Mesodermal cell (in vitro differentiated cells): ENCODE results near the gene PCSK6.

Experiments used
- H3K27ac ChIP-seq: 2 replicates; pipeline ENCODE4 v1.7.0; 2013; ENCODE audit warnings: mild to moderate bottlenecking, low read depth, low read length, moderate library complexity; ENCODE audit not compliant: severe bottlenecking
- H3K36me3 ChIP-seq: 2 replicates; pipeline ENCODE4 v1.7.1; 2013; ENCODE audit warnings: mild to moderate bottlenecking, low read length, moderate library complexity; ENCODE audit not compliant: control insufficient read depth, insufficient read depth
- H3K4me1 ChIP-seq: one replicate; pipeline ENCODE4 v1.7.1; 2013; ENCODE audit warnings: mild to moderate bottlenecking, low read length; ENCODE audit not compliant: insufficient read depth, control insufficient read depth, poor library complexity, severe bottlenecking
- H3K4me3 ChIP-seq: 2 replicates; pipeline ENCODE4 v1.7.0; 2013; ENCODE audit warnings: low read length, control low read depth, mild to moderate bottlenecking; ENCODE audit not compliant: insufficient read depth, poor library complexity, severe bottlenecking; ENCODE audit errors: extremely low read depth
- H3K9me3 ChIP-seq: 2 replicates; pipeline ENCODE4 v1.7.1; 2013; ENCODE audit warnings: mild to moderate bottlenecking, low read length, moderate library complexity; ENCODE audit not compliant: control insufficient read depth
- WGBS, 2 experiments: methylation state at CpG; one replicate each; pipeline ENCODE4 v1.1.5; 2013; ENCODE audit warnings: missing lambda C conversion rate in 2 of 2; ENCODE audit not compliant: insufficient coverage in 2 of 2; 5-methylcytosine and 5-hydroxymethylcytosine counted together

The PCSK6 gene

DNA sequence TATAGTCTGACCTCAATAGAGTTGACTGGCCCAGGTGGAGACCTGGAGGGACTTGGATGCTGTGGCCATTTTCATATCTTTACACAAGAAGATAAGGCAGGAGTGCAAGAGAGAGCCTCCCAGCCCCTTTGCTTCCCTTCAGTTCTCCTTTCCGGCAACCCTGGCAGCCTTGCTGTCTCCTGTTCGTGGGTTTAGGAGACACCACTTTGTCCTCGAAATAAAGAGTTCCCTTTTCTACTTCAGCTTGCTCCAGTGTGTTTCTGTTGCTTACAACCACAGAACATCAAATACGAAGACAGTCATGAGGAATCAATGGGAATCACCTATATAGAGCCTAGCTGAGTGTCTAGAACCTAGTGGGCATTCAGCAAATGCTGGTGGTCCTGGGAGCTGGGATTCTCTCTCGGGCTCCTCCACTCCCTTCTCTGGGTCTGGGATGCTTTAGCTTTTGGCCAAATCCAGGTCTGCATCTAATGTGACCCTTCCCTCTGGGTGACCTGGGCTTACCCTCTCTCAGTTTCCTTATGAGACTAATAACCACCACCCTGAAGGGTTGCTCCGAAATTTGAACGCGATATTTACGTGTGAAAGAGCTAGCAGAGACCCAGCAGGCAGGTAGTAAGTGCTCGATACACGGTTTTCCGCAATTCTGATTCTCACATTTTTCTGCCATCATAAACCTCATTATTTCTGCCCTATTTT is 44.5 kb downstream of the PCSK6 start:
- whole genome bisulfite sequencing, 2 experiments, result 89 to 99% methylated on average over 12 of the region's 12 CpGs
- Histone ChIP-seq H3K4me1 (peaks cover 10% of the 10 kb centered on the region), H3K36me3 (no peaks in the 10 kb centered on the region), H3K9me3 (no peaks in the 10 kb centered on the region), H3K27ac (no peak overlapping the region), H3K4me3 (no peak overlapping the region)

DNA sequence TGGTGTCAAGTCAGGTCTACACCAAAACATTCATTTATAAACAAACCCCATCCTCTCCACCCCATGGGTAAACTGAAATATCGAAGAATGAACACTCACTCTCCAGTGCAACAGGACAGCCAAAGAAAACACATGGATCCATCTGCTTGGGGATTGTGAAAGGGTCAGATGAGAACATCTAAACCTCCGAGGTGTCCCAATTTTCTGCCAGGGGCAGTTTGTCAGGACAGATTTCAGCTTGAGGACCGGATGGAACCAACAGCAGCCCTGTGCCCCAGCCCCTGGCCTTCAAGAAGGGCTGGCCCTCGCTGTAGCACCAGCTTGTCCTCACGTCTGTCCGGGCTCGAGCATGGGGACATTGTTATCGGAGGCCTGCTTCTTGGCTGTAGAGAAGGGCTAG is 45.5 kb downstream of the PCSK6 start:
- peaks cover 10% of the 10 kb centered on the region for H3K4me1 ChIP-seq
- 87 to 93% methylated on average over 2 to 6 of the region's 8 CpGs for WGBS, 2 experiments
- H3K27ac ChIP-seq, result no peak overlapping the region
- no peaks in the 10 kb centered on the region for H3K9me3 ChIP-seq
- H3K4me3 ChIP-seq, result no peak overlapping the region
- no peaks in the 10 kb centered on the region for H3K36me3 ChIP-seq

DNA sequence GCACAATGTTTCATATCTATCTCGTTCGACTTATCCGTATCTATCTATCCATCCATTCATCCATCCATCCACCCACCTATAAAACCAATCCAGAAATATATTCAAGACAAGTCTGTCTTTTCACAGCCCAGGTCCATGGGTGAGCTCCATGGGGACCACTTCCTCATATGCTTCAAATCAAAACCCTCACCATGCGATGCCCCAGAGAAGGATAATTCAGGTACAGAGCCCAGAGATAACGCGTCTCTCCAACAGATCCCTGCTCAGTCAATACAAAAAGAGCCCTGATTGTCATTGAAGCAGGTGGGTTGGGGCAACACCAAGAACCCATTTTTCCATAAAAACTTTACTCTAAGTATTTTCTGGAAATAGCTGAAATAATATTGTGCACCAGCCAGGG is 47.2 kb downstream of the PCSK6 start:
- Histone ChIP-seq H3K4me1 (peaks cover 10% of the 10 kb centered on the region), H3K4me3 (no peak overlapping the region), H3K27ac (no peak overlapping the region), H3K9me3 (no peaks in the 10 kb centered on the region), H3K36me3 (no peaks in the 10 kb centered on the region)
- WGBS, 2 experiments, result 92 to 100% methylated on average over 5 to 6 of the region's 6 CpGs

DNA sequence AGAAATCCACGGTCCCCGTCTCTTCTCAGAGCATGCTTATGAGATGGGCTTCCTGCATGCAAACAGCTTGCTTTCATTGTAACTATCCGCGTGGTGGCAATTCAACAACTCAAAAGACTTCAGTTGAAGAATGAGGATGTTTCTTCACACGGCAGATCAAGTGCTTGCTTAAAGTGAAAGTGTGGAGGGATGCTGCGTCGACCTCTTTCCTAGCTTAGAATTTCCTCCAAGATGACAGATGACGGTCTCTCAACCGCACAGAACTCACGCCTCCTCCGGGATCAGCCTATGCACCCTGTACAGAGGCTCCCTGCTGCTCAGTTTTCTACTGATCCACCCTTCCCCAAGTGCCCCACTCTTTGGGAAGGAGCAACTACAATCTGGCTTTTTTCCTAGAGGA is 47.8 kb downstream of the PCSK6 start:
- Histone ChIP-seq H3K27ac (no peak overlapping the region), H3K4me1 (peaks cover 6% of the 10 kb centered on the region), H3K4me3 (no peak overlapping the region), H3K36me3 (no peaks in the 10 kb centered on the region), H3K9me3 (no peaks in the 10 kb centered on the region)
- 77 to 78% methylated on average over 10 to 11 of the region's 11 CpGs for WGBS, 2 experiments

DNA sequence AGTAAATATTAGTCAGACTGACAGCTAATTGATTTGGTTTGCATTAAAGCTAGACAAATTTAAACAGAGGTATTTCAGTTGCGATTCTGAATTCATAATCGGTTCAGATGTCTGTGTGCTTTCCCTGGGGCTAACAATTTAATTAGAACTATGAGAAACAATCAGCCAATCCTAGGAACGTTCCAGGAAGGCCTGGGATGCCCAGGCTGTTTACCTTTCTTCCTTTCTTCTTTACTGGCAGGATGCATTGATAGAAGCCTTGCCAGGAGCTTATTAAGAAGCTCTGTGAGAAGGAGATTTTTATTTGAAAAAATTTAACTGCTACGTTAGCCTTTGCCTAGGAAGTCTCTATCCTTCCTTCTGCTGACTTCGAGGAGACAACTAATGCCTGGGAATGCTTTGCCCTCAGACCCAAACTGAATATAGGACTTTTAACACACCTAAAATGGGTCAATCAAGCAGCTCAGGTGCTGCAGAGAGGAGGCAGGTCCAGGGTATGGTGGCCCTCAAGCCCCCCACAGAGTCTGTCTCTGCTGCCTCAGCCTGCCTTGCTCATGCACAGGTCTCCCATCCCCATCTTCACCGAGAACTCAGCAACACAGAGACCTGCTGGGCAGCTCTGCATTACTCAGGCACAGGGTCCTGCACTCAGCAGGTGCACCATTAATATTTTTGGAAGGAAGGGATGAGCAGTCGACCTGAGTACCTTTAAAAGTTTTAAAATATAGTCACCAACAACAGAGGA is 48.5 kb downstream of the PCSK6 start:
- H3K4me3 ChIP-seq, result no peak overlapping the region
- H3K9me3 ChIP-seq, result no peaks in the 10 kb centered on the region
- H3K27ac ChIP-seq, result no peak overlapping the region
- 71 to 88% methylated on average over 2 to 3 of the region's 7 CpGs for whole genome bisulfite sequencing, 2 experiments
- peaks cover 2% of the 10 kb centered on the region for H3K4me1 ChIP-seq
- no peaks in the 10 kb centered on the region for H3K36me3 ChIP-seq

DNA sequence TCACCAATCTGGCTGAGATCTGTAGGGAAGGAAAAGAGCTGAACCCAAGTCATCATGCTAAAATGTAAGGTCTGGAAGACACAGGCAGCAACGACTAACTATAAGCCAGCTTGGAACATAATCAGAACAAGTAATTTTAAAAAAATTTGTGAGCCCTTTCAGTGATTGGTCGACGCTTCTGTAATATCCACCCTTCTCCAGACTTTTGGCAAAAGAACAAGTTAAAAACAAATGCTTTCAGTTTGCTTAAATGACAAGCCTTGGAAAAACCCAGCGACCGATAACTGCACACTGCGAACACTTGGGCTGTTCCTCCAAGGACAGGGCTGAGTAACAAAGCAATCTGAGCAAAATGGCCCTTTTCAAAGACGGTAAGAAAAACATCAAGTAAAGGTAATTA is 49.6 kb downstream of the PCSK6 start:
- no peaks in the 10 kb centered on the region for H3K36me3 ChIP-seq
- H3K9me3 ChIP-seq, result no peaks in the 10 kb centered on the region
- H3K4me1 ChIP-seq, result no peaks in the 10 kb centered on the region
- H3K4me3 ChIP-seq, result no peak overlapping the region
- no peak overlapping the region for H3K27ac ChIP-seq
- 93 to 95% methylated on average over 6 to 7 of the region's 7 CpGs for WGBS, 2 experiments

DNA sequence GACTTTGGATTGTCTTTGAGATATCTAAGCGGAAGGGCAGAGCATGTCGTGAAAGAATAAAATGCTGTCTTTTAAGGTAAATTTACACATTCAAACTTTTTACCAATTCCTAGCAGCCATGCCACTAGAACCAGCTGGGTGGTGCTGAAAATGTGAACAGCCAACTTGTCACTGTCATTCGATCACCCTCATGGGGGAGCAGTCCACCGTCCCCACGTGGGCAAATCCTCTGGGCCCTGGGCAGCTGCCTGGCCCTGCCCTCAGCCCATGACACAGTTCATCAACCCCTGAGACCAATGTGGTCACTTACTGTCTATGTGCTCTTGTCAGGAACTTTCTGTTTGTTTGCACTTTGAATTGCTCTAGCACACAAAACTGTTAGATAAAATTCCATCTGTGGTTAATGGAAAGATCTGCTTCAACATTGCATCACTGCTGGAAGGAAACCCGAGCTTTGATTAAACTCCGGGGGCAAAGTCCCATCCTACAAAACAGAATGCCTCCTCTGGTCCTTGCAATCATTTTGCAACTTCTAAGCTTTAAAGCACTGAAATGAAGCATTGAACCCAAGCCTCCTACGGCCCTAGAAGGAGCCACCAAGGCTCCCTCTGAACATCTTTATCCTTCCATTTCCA is 50.1 kb downstream of the PCSK6 start:
- Histone ChIP-seq H3K9me3 (no peaks in the 10 kb centered on the region), H3K27ac (no peak overlapping the region), H3K36me3 (no peaks in the 10 kb centered on the region), H3K4me3 (no peak overlapping the region), H3K4me1 (peaks cover 3% of the 10 kb centered on the region)
- WGBS, 2 experiments, result 88 to 90% methylated on average over 4 to 7 of the region's 8 CpGs

DNA sequence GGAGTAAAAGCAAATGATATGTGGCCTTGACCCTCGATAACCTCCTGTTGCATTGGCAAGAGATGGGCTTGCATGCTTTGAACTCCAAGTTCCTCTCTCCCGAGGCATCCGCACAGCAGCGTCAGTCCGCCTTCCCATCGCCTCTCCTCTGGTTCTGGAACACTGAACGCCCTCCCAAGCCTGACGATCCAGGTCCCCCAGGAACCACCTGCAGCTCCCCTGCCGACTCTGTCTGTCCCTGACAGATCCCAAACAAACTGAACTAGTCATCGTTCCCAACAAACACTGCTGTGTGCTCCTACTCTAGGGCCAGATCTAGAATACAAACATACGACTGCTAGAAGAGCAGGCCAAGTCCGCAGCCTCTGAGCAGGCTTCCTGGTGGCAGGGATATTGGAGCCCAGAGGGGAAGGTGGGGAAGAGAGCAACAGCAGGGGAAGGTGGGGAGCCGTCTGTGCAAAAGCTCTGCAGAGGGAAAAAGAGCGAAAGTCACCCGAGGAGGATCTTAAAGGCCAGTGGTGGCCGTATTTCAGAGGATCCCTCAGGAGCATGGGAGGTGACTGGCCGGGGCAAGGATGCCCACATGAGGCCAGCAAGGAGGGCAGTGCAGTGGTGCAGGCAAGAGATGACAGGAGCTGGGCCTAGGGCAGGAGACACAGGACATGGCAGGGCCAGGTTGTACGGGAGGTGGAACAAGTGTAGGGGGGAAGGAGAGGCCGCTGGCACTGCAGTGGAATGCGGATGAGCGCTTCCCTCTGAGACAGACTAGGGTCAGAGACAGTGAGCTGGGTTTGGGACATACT is 50.8 kb downstream of the PCSK6 start:
- 93 to 94% methylated on average over 20 to 21 of the region's 21 CpGs for WGBS, 2 experiments
- H3K4me1 ChIP-seq, result peaks cover 3% of the 10 kb centered on the region
- no peaks in the 10 kb centered on the region for H3K36me3 ChIP-seq
- no peak overlapping the region for H3K4me3 ChIP-seq
- H3K9me3 ChIP-seq, result no peaks in the 10 kb centered on the region
- H3K27ac ChIP-seq, result no peak overlapping the region

DNA sequence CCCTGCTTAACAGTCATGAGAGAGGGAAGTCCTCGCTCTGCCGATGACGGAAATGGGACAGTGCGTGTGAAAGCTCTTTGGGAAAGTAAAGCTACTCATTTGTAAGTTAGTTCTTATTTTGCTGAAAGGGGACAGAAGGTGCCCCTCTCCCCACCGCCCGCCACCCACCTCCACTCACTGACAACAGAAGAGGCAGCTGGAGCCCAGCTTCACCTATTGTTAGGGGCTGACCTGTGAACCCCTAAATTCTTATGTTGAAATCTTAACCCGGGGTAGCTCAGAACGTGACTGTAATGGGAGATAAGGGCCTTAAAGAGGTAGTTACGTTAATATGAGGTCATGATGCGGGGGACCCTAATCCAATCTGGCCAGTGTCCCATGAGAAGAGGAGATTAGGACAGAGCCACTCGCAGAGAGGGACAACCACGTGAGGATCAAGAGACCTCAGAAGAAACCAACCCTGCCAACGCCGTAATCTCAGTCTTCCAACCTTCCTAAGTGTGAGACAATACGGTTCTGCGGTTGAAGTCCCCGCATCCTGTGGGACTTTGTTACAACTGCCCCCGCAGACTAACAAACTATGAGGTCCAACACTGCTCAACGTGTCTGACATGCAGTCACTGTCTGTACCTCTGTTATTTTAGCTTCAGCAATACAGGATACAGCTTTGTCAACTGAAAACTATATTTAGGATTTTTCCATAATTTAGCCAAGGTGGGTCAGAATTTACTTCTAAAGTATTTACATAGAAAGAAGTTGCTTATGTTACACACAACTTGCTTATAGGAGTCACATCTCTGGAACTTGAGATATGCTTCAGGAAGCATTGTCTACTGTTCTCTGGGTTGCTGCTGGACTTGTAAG is 51.7 kb downstream of the PCSK6 start:
- H3K36me3 ChIP-seq, result no peaks in the 10 kb centered on the region
- no peak overlapping the region for H3K27ac ChIP-seq
- peaks cover 3% of the 10 kb centered on the region for H3K4me1 ChIP-seq
- WGBS, 2 experiments, result 89 to 90% methylated on average over 17 of the region's 19 CpGs
- H3K9me3 ChIP-seq, result no peaks in the 10 kb centered on the region
- no peak overlapping the region for H3K4me3 ChIP-seq

DNA sequence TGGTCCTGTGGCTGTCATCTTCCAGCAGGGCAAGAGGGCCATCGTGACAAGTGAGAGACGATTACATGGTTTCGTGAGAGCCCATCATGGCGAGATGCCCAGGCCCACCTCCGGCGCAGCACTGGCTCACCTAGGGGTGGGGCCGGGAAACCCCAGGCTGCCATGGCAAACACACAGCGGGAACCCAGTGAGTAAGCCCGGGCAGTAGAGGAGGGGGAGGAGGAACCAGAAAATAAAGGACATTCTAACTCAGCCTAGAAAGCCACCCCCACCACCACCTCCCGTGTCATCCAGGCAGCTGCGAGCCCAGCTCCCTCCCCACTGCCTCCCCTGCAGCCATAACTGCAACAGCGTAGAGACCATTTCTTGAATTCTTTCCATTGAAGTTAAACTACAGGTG is 52.3 kb downstream of the PCSK6 start:
- H3K4me1 ChIP-seq, result peaks cover 3% of the 10 kb centered on the region
- WGBS, 2 experiments, result 81 to 93% methylated on average over 5 to 9 of the region's 12 CpGs
- H3K36me3 ChIP-seq, result no peaks in the 10 kb centered on the region
- no peaks in the 10 kb centered on the region for H3K9me3 ChIP-seq
- H3K4me3 ChIP-seq, result no peak overlapping the region
- no peak overlapping the region for H3K27ac ChIP-seq
